ENCODE results near the gene SNRPB.

Gene SNRPB

GRCh38 chr20:2451422-2451821 is 19.2 kb downstream of the SNRPB start:
- Histone ChIP-seq H3K27me3 (ENCODE audit: low read length) (no peaks in the 10 kb centered on the region), H3K79me2 (ENCODE audit: insufficient read depth, low read length) (no peaks in the 10 kb centered on the region), H3K4me3 (ENCODE audit: insufficient read depth, low read length, poor library complexity, severe bottlenecking) (no peak overlapping the region), H2AFZ (ENCODE audit: low read depth, low read length, severe bottlenecking) (no peak overlapping the region), H3K9ac (ENCODE audit: low read length) (no peak overlapping the region), H3K9me3 (ENCODE audit: insufficient read depth, low read length) (no peaks in the 10 kb centered on the region), H3F3A (ENCODE audit: insufficient read depth) (no peaks in the 10 kb centered on the region), H4K20me1 (ENCODE audit: low read depth, low read length) (no peaks in the 10 kb centered on the region; the same call in 1 of the 2 replicates), H3K27ac (ENCODE audit: low read depth, low read length) (no peak overlapping the region), H3K4me2 (ENCODE audit: low read depth, low read length, poor library complexity, severe bottlenecking) (no peak overlapping the region), H3K9me2 (replicated peaks; ENCODE audit: insufficient read depth, low read length) (no peaks in the 10 kb centered on the region), H3K36me3 (ENCODE audit: low read length) (no peaks in the 10 kb centered on the region)
- no peak for TF ChIP-seq EZH2phosphoT487 (conservative IDR thresholded peaks at IDR 0.05; ENCODE audit: low read length)
- TF ChIP-seq CTCF (IDR thresholded peaks at IDR 0.05; ENCODE audit: insufficient read depth, low read length, poor library complexity, severe bottlenecking): no peak

GRCh38 chr20:2449386-2449785 is 21.2 kb downstream of the SNRPB start:
- H3K36me3 ChIP-seq (ENCODE audit: low read length): no peaks in the 10 kb centered on the region
- no peak overlapping the region for H2AFZ ChIP-seq (ENCODE audit: low read depth, low read length, severe bottlenecking)
- no peaks in the 10 kb centered on the region for H4K20me1 ChIP-seq (ENCODE audit: low read depth, low read length)
- H3K27me3 ChIP-seq (ENCODE audit: low read length): no peaks in the 10 kb centered on the region
- no peaks in the 10 kb centered on the region for H3K79me2 ChIP-seq (ENCODE audit: insufficient read depth, low read length)
- no peaks in the 10 kb centered on the region for H3F3A ChIP-seq (ENCODE audit: insufficient read depth)
- H3K9me2 ChIP-seq (replicated peaks; ENCODE audit: insufficient read depth, low read length): no peaks in the 10 kb centered on the region
- H3K27ac ChIP-seq (ENCODE audit: low read depth, low read length): no peak overlapping the region
- TF ChIP-seq EZH2phosphoT487 (conservative IDR thresholded peaks at IDR 0.05; ENCODE audit: low read length) (no peak), CTCF (IDR thresholded peaks at IDR 0.05; ENCODE audit: insufficient read depth, low read length, poor library complexity, severe bottlenecking) (no peak)
- no peaks in the 10 kb centered on the region for H3K9me3 ChIP-seq (ENCODE audit: insufficient read depth, low read length)
- no peak overlapping the region for H3K4me3 ChIP-seq (ENCODE audit: insufficient read depth, low read length, poor library complexity, severe bottlenecking)
- no peak overlapping the region for H3K9ac ChIP-seq (ENCODE audit: low read length)
- H3K4me2 ChIP-seq (ENCODE audit: low read depth, low read length, poor library complexity, severe bottlenecking): no peak overlapping the region

- TF ChIP-seq EZH2phosphoT487 (conservative IDR thresholded peaks at IDR 0.05; ENCODE audit: low read length) (no peak), CTCF (IDR thresholded peaks at IDR 0.05; ENCODE audit: insufficient read depth, low read length, poor library complexity, severe bottlenecking) (no peak)
- Histone ChIP-seq H4K20me1 (ENCODE audit: low read depth, low read length) (no peaks in the 10 kb centered on the region), H3K27ac (ENCODE audit: low read depth, low read length) (no peak overlapping the region), H3K27me3 (ENCODE audit: low read length) (no peaks in the 10 kb centered on the region), H3K9me3 (ENCODE audit: insufficient read depth, low read length) (no peaks in the 10 kb centered on the region), H3K9me2 (replicated peaks; ENCODE audit: insufficient read depth, low read length) (no peaks in the 10 kb centered on the region), H3F3A (ENCODE audit: insufficient read depth) (no peaks in the 10 kb centered on the region), H2AFZ (ENCODE audit: low read depth, low read length, severe bottlenecking) (no peak overlapping the region), H3K79me2 (ENCODE audit: insufficient read depth, low read length) (no peaks in the 10 kb centered on the region), H3K36me3 (ENCODE audit: low read length) (no peaks in the 10 kb centered on the region), H3K4me3 (ENCODE audit: insufficient read depth, low read length, poor library complexity, severe bottlenecking) (no peak overlapping the region), H3K9ac (ENCODE audit: low read length) (no peak overlapping the region), H3K4me2 (ENCODE audit: low read depth, low read length, poor library complexity, severe bottlenecking) (no peak overlapping the region)
Measured at GRCh38 chr20:2446845-2447244, 23.7 kb downstream of the SNRPB start.

All from SU-DHL-6 (cell line).